Hepatocyte (in vitro differentiated cells): Measurements from ENCODE around the gene HOXC11. TPM values are rescaled to one million over a fixed set of nuclear protein-coding genes. Genes with fewer than 3 reads are reported as not detected.
A peak's percentile ranks its signal among the peaks of the same experiment; 100 is the strongest.

ENCODE experiments used
- DNase-seq: peaks from one replicate; pipeline ENCODE4 v3.0.0-alpha.2; 2016; ENCODE audit warnings: low spot score
- H2AFZ ChIP-seq: fragments of 200-600 bp; sonication (generic); 2 replicates; pipeline ENCODE4 v1.6.0; 2016; ENCODE audit warnings: antibody characterized with exemption, mild to moderate bottlenecking
- H3K27ac ChIP-seq: fragments of 200-600 bp; sonication (generic); 2 replicates; pipeline ENCODE4 v1.5.1; 2016; ENCODE audit warnings: mild to moderate bottlenecking
- H3K27me3 ChIP-seq: fragments of 200-600 bp; sonication (generic); 2 replicates; pipeline ENCODE4 v1.6.1; 2016
- H3K36me3 ChIP-seq: fragments of 200-600 bp; sonication (generic); replicated peaks from 2 replicates; pipeline ENCODE4 v1.5.1; 2016; ENCODE audit warnings: low read depth; ENCODE audit not compliant: insufficient read depth
- H3K4me1 ChIP-seq: fragments of 200-600 bp; sonication (generic); 2 replicates; pipeline ENCODE4 v1.5.1; 2016; ENCODE audit warnings: mild to moderate bottlenecking, moderate library complexity; ENCODE audit not compliant: insufficient read depth
- H3K4me2 ChIP-seq: fragments of 200-600 bp; sonication (generic); 2 replicates; pipeline ENCODE4 v1.6.0; 2016
- H3K4me3 ChIP-seq: fragments of 200-600 bp; sonication (generic); 2 replicates; pipeline ENCODE4 v1.5.1; 2016; ENCODE audit warnings: mild to moderate bottlenecking
- H3K79me2 ChIP-seq: fragments of 200-600 bp; sonication (generic); 2 replicates; pipeline ENCODE4 v1.6.0; 2017; ENCODE audit warnings: mild to moderate bottlenecking
- H3K9me2 ChIP-seq: fragments of 200-600 bp; sonication (generic); replicated peaks from 2 replicates; pipeline ENCODE4 v1.6.0; 2017; ENCODE audit warnings: mild to moderate bottlenecking; ENCODE audit not compliant: insufficient read depth
- H3K9me3 ChIP-seq: fragments of 200-600 bp; sonication (generic); 2 replicates; pipeline ENCODE4 v1.5.1; 2016; ENCODE audit warnings: low read depth, mild to moderate bottlenecking
- H4K20me1 ChIP-seq: fragments of 200-600 bp; sonication (generic); 2 replicates; pipeline ENCODE4 v1.6.0; 2016; ENCODE audit warnings: mild to moderate bottlenecking; ENCODE audit not compliant: insufficient read depth, poor library complexity, severe bottlenecking
- CTCF ChIP-seq: fragments of 200-600 bp; sonication (generic); IDR thresholded peaks from 2 replicates; pipeline ENCODE4 v1.5.1; 2016; ENCODE audit warnings: antibody characterized with exemption, mild to moderate bottlenecking; ENCODE audit not compliant: poor library complexity
- EZH2 ChIP-seq: fragments of 200-600 bp; sonication (generic); IDR thresholded peaks from 2 replicates; pipeline ENCODE4 v1.6.1; 2016; ENCODE audit warnings: antibody characterized with exemption, mild to moderate bottlenecking, borderline replicate concordance
- EZH2phosphoT487 ChIP-seq: fragments of 200-600 bp; sonication (generic); IDR thresholded peaks from one replicate; pipeline ENCODE4 v1.6.1; 2018; ENCODE audit warnings: antibody characterized with exemption, mild to moderate bottlenecking, low read depth, moderate library complexity; ENCODE audit not compliant: unreplicated experiment, severe bottlenecking
- WGBS: methylation state at CpG from one replicate; pipeline ENCODE4 v1.1.6; 2016; ENCODE audit warnings: low lambda C conversion rate; ENCODE audit errors: missing lambda C conversion rate; 5-methylcytosine and 5-hydroxymethylcytosine counted together
- polyA plus RNA-seq: library from polyadenylated mRNA; unstranded; fragments of >200 nt; fragmentation: Nextera tagmentation; extraction: Ambion mirVana; gene quantifications from 2 replicates; pipeline ENCODE4 v1.2.1, GENCODE V29; 2016
- total RNA-seq: library from RNA; depleted of rRNA; stranded (reverse); fragments of >200 nt; gene quantifications from 2 replicates; pipeline ENCODE4 v1.2.3, GENCODE V29; 2014

HOXC11 gene
- total and polyA plus RNA-seq, 2 experiments from 2014 or later, result 0.63 to 1.3 TPM

DNA sequence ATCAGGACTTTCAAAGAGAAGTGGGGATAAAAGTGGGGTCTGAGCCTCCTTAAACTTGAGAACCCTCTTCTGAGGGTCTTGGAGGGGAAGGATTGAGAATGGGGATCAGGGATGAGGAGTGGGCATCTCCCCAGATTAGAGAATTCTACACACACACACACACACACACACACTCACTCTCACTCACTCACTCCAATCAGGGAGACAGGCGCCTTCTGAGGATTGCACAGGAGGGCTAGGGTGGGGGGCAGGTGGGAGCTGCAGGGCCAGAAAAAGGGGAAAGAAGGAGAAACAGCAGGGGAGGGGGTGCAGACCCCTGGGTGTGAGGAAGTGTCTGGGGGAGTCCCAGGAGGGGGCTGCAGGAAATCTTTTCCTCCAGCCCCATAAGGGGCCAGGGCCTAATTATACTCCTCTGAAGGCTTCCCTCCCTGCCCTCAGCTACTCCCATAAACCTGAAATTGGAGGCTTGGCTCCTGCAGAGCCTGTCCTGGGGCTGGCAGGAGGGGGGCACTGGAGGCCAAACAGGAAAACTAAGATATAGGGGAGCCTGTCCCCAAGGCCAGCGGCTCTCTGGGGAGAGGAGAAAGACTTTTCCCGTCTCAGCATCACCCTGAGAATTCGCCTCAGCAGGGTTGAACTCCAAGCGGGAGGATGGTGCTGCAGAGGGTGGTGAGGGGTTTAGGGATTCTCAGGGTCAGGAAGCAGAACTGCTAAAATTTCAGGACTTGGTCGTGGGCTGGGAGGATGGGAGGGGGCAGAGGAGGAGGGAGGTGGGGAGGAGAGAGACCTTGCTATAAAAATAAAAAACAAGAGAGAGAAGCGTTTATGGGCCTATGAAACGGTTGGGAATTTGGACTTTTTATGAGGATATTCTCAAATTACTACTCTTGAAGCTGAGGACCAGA lies 28.6 kb downstream of the HOXC11 start:
- H3K4me3 ChIP-seq, result no peak overlapping the region
- H3K79me2 ChIP-seq, result no peaks in the 10 kb centered on the region
- no peaks in the 10 kb centered on the region for H3K9me2 ChIP-seq
- H3K27ac ChIP-seq, result no peak overlapping the region
- peaks cover 13% of the 10 kb centered on the region for H3K4me1 ChIP-seq
- 28% methylated on average over 8 of the region's 8 CpGs for whole genome bisulfite sequencing
- TF ChIP-seq EZH2phosphoT487, result no peak
- TF ChIP-seq CTCF, result no peak
- TF ChIP-seq EZH2, result no peak
- peaks cover 96% of the 10 kb centered on the region for H3K27me3 ChIP-seq
- no peak for DNase-seq
- no peak overlapping the region for H2AFZ ChIP-seq
- no peaks in the 10 kb centered on the region for H3K9me3 ChIP-seq
- no peaks in the 10 kb centered on the region for H3K36me3 ChIP-seq
- H4K20me1 ChIP-seq, result no peaks in the 10 kb centered on the region
- peak overlapping the region; percentile 90 for H3K4me2 ChIP-seq

- no peak for TF ChIP-seq EZH2
- TF ChIP-seq CTCF, result no peak
- no peak for TF ChIP-seq EZH2phosphoT487
- H3K27ac ChIP-seq, result no peak overlapping the region
- no peaks in the 10 kb centered on the region for H3K9me3 ChIP-seq
- DNase-seq, result no peak
- no peaks in the 10 kb centered on the region for H3K9me2 ChIP-seq
- no peak overlapping the region for H3K4me2 ChIP-seq
- 37% methylated on average over 19 of the region's 19 CpGs for WGBS
- H3K27me3 ChIP-seq, result peaks cover 96% of the 10 kb centered on the region
- H3K4me3 ChIP-seq, result no peak overlapping the region
- H4K20me1 ChIP-seq, result no peaks in the 10 kb centered on the region
- no peaks in the 10 kb centered on the region for H3K36me3 ChIP-seq
- no peak overlapping the region for H2AFZ ChIP-seq
- H3K79me2 ChIP-seq, result no peaks in the 10 kb centered on the region
- H3K4me1 ChIP-seq, result peaks cover 17% of the 10 kb centered on the region
Observed at GRCh38 chr12:54002278-54002914, 29.5 kb downstream of the HOXC11 start.

GRCh38 chr12:54002915-54003389 lies 30.0 kb downstream of the HOXC11 start:
- H3K79me2 ChIP-seq, result no peaks in the 10 kb centered on the region
- H3K4me3 ChIP-seq, result no peak overlapping the region
- no peaks in the 10 kb centered on the region for H3K36me3 ChIP-seq
- no peaks in the 10 kb centered on the region for H3K9me3 ChIP-seq
- no peak for TF ChIP-seq CTCF
- TF ChIP-seq EZH2, result no peak
- no peak for TF ChIP-seq EZH2phosphoT487
- H3K4me1 ChIP-seq, result peaks cover 17% of the 10 kb centered on the region
- 48% methylated on average over 19 of the region's 19 CpGs for WGBS
- H3K27ac ChIP-seq, result no peak overlapping the region
- H2AFZ ChIP-seq, result no peak overlapping the region
- peaks cover 96% of the 10 kb centered on the region for H3K27me3 ChIP-seq
- no peaks in the 10 kb centered on the region for H3K9me2 ChIP-seq
- no peaks in the 10 kb centered on the region for H4K20me1 ChIP-seq
- no peak for DNase-seq
- no peak overlapping the region for H3K4me2 ChIP-seq
